ENCODE data around the gene ENTPD7.

Gene ENTPD7

GRCh38 chr10:99647601-99648151 lies 11.6 kb upstream of the ENTPD7 start:
- Histone ChIP-seq H3K79me2 (ENCODE audit: control insufficient read depth, insufficient read depth, low read length, unreplicated experiment) (no peaks in the 10 kb centered on the region), H3K36me3 (ENCODE audit: insufficient read depth, low read length) (no peaks in the 10 kb centered on the region), H3K4me1 (ENCODE audit: control insufficient read depth, insufficient read depth, low read length, unreplicated experiment) (no peaks in the 10 kb centered on the region), H3K27ac (ENCODE audit: low read depth, low read length) (no peak overlapping the region), H2AFZ (ENCODE audit: low read length, unreplicated experiment) (no peak overlapping the region), H3K27me3 (ENCODE audit: insufficient read depth, low read length) (peaks cover 4% of the 10 kb centered on the region; the same call in 1 of the 2 replicates), H3K4me3 (ENCODE audit: low read depth, low read length) (no peak overlapping the region)

- Histone ChIP-seq H3K4me3 (ENCODE audit: low read depth, low read length) (no peak overlapping the region), H3K79me2 (ENCODE audit: control insufficient read depth, insufficient read depth, low read length, unreplicated experiment) (no peaks in the 10 kb centered on the region), H3K4me1 (ENCODE audit: control insufficient read depth, insufficient read depth, low read length, unreplicated experiment) (no peaks in the 10 kb centered on the region), H3K36me3 (ENCODE audit: insufficient read depth, low read length) (no peaks in the 10 kb centered on the region), H3K27me3 (ENCODE audit: insufficient read depth, low read length) (peaks cover 4% of the 10 kb centered on the region; the same call in 1 of the 2 replicates), H3K27ac (ENCODE audit: low read depth, low read length) (no peak overlapping the region), H2AFZ (ENCODE audit: low read length, unreplicated experiment) (no peak overlapping the region)
These were observed 10.6 kb upstream of the ENTPD7 start for GRCh38 chr10:99648717-99649116.

DNA sequence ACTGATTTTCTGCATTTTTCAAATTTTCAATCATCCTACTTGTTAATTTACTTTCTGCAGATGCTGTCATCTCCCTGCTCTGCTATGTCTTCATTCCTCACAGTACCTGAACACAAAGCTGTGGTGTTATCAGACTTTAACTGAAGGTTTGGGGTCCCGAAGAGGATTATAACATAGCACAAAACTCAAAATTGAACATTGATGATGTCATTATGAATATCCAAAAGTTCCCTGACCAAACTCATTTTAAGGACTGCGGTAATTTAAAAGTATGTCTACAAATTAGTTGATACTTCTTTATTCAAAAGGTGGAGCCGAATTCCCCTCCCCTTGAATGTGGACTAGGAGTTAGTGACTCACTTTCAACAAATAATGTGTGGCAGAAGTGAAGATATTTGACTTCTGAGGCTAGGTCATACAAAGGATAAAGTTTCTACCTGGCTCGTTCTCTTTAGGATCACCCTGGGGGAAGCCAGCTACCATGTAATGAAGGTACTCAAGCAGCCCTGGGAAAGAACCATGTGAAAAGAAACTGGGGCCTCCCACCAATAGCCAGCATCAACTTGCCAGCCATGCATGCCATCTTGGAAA lies 6.4 kb upstream of the ENTPD7 start:
- H3K4me3 ChIP-seq (ENCODE audit: low read depth, low read length): no peak overlapping the region
- H2AFZ ChIP-seq (ENCODE audit: low read length, unreplicated experiment): no peak overlapping the region
- no peaks in the 10 kb centered on the region for H3K36me3 ChIP-seq (ENCODE audit: insufficient read depth, low read length)
- no peaks in the 10 kb centered on the region for H3K79me2 ChIP-seq (ENCODE audit: control insufficient read depth, insufficient read depth, low read length, unreplicated experiment)
- H3K4me1 ChIP-seq (ENCODE audit: control insufficient read depth, insufficient read depth, low read length, unreplicated experiment): no peaks in the 10 kb centered on the region
- H3K27me3 ChIP-seq (ENCODE audit: insufficient read depth, low read length): peaks cover 4% of the 10 kb centered on the region; the same call in 1 of the 2 replicates
- no peak overlapping the region for H3K27ac ChIP-seq (ENCODE audit: low read depth, low read length)

DNA sequence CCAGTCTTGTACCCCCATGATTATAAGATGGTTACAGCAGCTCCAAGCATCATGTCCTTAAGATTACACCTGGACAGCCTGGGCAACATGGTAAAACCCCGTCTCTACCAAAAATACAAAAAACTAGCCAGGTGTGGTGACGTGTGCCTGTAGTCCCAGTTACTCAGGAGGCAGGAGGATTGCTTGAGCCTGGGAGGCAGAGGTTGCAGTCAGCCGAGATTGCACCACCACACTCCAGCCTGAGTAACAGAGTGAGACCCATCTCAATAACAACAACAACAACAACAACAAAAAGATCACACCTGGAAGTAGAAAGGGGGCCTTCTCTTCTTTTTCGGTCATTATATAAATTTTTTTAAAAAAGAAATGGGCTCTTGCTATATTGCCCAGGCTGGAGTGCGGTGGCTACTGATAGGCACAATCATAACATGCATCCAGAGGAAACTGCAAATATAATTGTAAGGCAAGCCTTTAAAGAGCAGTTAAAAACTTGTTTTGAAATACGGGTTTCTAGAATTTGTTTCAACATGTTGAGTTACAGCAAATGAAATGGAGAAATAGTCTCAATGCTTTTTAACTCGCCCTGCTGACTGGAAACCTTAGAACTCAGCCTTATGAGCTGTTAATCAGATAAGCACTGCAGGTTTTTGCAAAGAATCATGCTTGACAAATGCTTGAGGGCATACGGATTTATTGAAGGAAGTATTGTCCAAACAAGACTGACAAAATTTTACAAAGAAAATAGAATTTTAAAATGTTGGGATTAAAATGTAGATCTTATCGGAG lies 4.7 kb upstream of the ENTPD7 start:
- H3K27me3 ChIP-seq (ENCODE audit: insufficient read depth, low read length): no peaks in the 10 kb centered on the region
- H3K4me3 ChIP-seq (ENCODE audit: low read depth, low read length): no peak overlapping the region
- H3K27ac ChIP-seq (ENCODE audit: low read depth, low read length): no peak overlapping the region
- no peak overlapping the region for H2AFZ ChIP-seq (ENCODE audit: low read length, unreplicated experiment)
- H3K36me3 ChIP-seq (ENCODE audit: insufficient read depth, low read length): no peaks in the 10 kb centered on the region
- no peaks in the 10 kb centered on the region for H3K4me1 ChIP-seq (ENCODE audit: control insufficient read depth, insufficient read depth, low read length, unreplicated experiment)
- H3K79me2 ChIP-seq (ENCODE audit: control insufficient read depth, insufficient read depth, low read length, unreplicated experiment): peaks cover 2% of the 10 kb centered on the region

GRCh38 chr10:99656199-99657064 lies 2.9 kb upstream of the ENTPD7 start:
- H3K36me3 ChIP-seq (ENCODE audit: insufficient read depth, low read length): no peaks in the 10 kb centered on the region
- no peak overlapping the region for H3K27ac ChIP-seq (ENCODE audit: low read depth, low read length)
- H2AFZ ChIP-seq (ENCODE audit: low read length, unreplicated experiment): no peak overlapping the region
- H3K79me2 ChIP-seq (ENCODE audit: control insufficient read depth, insufficient read depth, low read length, unreplicated experiment): peaks cover 16% of the 10 kb centered on the region
- no peaks in the 10 kb centered on the region for H3K27me3 ChIP-seq (ENCODE audit: insufficient read depth, low read length)
- no peak overlapping the region for H3K4me3 ChIP-seq (ENCODE audit: low read depth, low read length)
- peaks cover 8% of the 10 kb centered on the region for H3K4me1 ChIP-seq (ENCODE audit: control insufficient read depth, insufficient read depth, low read length, unreplicated experiment)

DNA sequence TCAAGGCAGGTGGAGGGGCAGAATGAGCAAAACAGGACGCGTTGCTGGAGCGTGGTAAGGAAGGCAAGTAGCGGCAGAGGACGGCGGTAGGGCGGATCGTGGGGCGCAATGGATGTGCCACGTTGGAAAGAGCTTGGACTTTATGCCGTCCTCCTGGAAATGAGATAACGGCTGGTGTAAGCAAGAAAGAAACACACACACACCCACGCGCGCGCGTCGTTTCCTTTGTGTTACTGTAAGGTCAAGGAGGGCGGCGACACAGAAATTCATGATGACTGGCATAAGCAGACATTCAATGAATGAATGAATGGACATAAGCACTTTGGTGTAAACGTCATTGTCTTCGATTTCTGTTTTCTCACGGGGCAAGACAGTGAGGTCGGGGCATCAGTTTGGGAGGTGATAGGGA lies 683 bp upstream of the ENTPD7 start:
- H3K79me2 ChIP-seq (ENCODE audit: control insufficient read depth, insufficient read depth, low read length, unreplicated experiment): peaks cover 32% of the 10 kb centered on the region
- H3K4me1 ChIP-seq (ENCODE audit: control insufficient read depth, insufficient read depth, low read length, unreplicated experiment): peaks cover 24% of the 10 kb centered on the region
- H3K4me3 ChIP-seq (ENCODE audit: low read depth, low read length): peak overlapping the region; percentile 84
- 0 out of 2 replicates have a peak, but pooled peaks cover 4% of the 10 kb centered on the region for H3K36me3 ChIP-seq (ENCODE audit: insufficient read depth, low read length)
- H3K27ac ChIP-seq (ENCODE audit: low read depth, low read length): no peak overlapping the region; the same call in 1 of the 2 replicates
- H2AFZ ChIP-seq (ENCODE audit: low read length, unreplicated experiment): peak overlapping the region; percentile 76
- H3K27me3 ChIP-seq (ENCODE audit: insufficient read depth, low read length): no peaks in the 10 kb centered on the region

DNA sequence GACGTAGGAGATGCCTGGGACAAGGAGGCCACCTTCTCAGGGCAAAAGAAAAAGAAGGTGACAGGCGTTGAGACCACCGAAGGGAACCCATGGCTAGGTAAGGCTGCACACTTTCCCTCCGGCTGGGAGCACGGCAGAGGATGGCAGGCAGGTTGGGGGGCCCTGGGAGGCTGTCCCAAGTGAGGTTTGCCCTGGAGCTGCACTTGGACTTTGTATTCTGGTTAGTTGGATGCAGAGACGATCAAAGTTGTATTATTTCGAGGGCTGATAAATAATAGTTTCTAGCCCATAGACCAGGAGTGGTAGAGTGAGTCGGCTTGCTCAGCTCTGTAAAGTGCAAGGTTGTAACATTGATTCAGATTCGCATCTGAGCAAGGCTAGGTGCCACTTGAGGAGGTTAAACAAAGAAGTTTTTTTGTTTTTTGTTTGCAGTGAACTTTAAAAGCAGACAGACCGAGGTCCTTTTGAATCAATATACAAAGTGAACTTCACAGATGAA lies 608 bp downstream of the ENTPD7 start:
- no peaks in the 10 kb centered on the region for H3K27me3 ChIP-seq (ENCODE audit: insufficient read depth, low read length)
- H3K36me3 ChIP-seq (ENCODE audit: insufficient read depth, low read length): 0 out of 2 replicates have a peak, but pooled peaks cover 4% of the 10 kb centered on the region
- peaks cover 36% of the 10 kb centered on the region for H3K79me2 ChIP-seq (ENCODE audit: control insufficient read depth, insufficient read depth, low read length, unreplicated experiment)
- H3K4me1 ChIP-seq (ENCODE audit: control insufficient read depth, insufficient read depth, low read length, unreplicated experiment): peaks cover 24% of the 10 kb centered on the region
- H3K4me3 ChIP-seq (ENCODE audit: low read depth, low read length): peak overlapping the region; percentile 84
- peak overlapping the region; percentile 92 for H3K27ac ChIP-seq (ENCODE audit: low read depth, low read length)
- H2AFZ ChIP-seq (ENCODE audit: low read length, unreplicated experiment): peak overlapping the region; percentile 64

GRCh38 chr10:99660662-99661376 lies 1.5 kb downstream of the ENTPD7 start:
- peaks cover 25% of the 10 kb centered on the region for H3K4me1 ChIP-seq (ENCODE audit: control insufficient read depth, insufficient read depth, low read length, unreplicated experiment)
- H3K27me3 ChIP-seq (ENCODE audit: insufficient read depth, low read length): no peaks in the 10 kb centered on the region
- peaks cover 36% of the 10 kb centered on the region for H3K79me2 ChIP-seq (ENCODE audit: control insufficient read depth, insufficient read depth, low read length, unreplicated experiment)

DNA sequence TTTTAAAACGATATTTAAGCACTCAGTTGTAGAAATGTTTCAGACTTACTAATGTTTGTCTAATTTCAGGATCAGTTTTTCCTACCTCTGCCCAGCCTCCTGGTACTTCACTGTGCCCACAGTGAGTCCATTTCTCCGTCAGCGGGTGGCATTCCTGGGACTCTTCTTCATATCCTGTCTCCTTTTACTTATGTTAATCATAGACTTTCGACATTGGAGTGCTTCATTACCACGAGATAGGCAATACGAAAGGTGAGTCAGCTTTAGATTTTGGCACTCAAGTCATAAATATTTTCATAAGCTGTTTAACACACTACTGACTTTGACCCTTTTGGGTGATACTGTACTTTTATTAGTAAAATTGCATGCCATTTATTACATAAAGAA lies 2.1 kb downstream of the ENTPD7 start:
- Histone ChIP-seq H3K27me3 (ENCODE audit: insufficient read depth, low read length) (no peaks in the 10 kb centered on the region), H3K4me1 (ENCODE audit: control insufficient read depth, insufficient read depth, low read length, unreplicated experiment) (peaks cover 28% of the 10 kb centered on the region), H3K4me3 (ENCODE audit: low read depth, low read length) (peak overlapping the region; percentile 84), H3K36me3 (ENCODE audit: insufficient read depth, low read length) (peaks cover 8% of the 10 kb centered on the region; the same call in 1 of the 2 replicates), H2AFZ (ENCODE audit: low read length, unreplicated experiment) (no peak overlapping the region), H3K79me2 (ENCODE audit: control insufficient read depth, insufficient read depth, low read length, unreplicated experiment) (peaks cover 36% of the 10 kb centered on the region), H3K27ac (ENCODE audit: low read depth, low read length) (peak overlapping the region; percentile 92)

More at GRCh38 chr10:99660662-99661376, 1.5 kb downstream of the ENTPD7 start:
- H3K36me3 ChIP-seq (ENCODE audit: insufficient read depth, low read length): peaks cover 6% of the 10 kb centered on the region; the same call in 1 of the 2 replicates
- no peak overlapping the region for H2AFZ ChIP-seq (ENCODE audit: low read length, unreplicated experiment)
- peak overlapping the region; percentile 92 for H3K27ac ChIP-seq (ENCODE audit: low read depth, low read length)
- peak overlapping the region; percentile 84 for H3K4me3 ChIP-seq (ENCODE audit: low read depth, low read length)

Measured in ACC112 (cell line).